ENCODE measurements around the gene NUDT1.

DNA sequence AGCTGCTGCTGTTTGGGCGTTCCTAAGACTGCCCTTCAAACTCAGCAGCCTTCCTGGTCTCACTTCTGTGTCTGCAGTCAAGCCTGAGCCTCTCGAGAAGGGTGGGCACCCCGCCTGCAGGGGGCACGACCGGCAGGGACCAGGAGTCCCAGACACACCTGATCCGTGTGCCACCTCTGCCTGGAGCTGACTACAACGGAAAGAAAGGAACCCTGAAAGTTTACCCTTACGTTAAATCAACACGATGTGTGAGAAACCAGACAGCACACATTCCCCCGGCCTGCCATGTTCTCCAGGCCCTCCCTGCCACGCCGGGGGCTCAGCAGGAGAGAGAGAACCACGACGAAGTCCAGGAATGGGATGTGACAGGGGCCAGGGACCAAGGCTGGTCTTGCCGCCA lies 14.3 kb upstream of the NUDT1 start:
- no peak for TF ChIP-seq ELF4 (IDR thresholded peaks at IDR 0.05)
- TF ChIP-seq TARDBP (IDR thresholded peaks at IDR 0.05) = no peak
- no peak for TF ChIP-seq BHLHE40 (IDR thresholded peaks at IDR 0.05; ENCODE audit: borderline replicate concordance)
- TF ChIP-seq LEF1 (IDR thresholded peaks at IDR 0.05; ENCODE audit: borderline replicate concordance) = no peak
- TF ChIP-seq SUZ12 (IDR thresholded peaks at IDR 0.05) = no peak
- no peak for TF ChIP-seq ZNF384 (IDR thresholded peaks at IDR 0.05)
- TF ChIP-seq, protein P1, sequence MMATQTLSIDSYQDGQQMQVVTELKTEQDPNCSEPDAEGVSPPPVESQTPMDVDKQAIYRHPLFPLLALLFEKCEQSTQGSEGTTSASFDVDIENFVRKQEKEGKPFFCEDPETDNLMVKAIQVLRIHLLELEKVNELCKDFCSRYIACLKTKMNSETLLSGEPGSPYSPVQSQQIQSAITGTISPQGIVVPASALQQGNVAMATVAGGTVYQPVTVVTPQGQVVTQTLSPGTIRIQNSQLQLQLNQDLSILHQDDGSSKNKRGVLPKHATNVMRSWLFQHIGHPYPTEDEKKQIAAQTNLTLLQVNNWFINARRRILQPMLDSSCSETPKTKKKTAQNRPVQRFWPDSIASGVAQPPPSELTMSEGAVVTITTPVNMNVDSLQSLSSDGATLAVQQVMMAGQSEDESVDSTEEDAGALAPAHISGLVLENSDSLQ (IDR thresholded peaks at IDR 0.05) = no peak
- no peak for TF ChIP-seq FOXK2 (IDR thresholded peaks at IDR 0.05)
- TF ChIP-seq SP1 (IDR thresholded peaks at IDR 0.05) = no peak
- TF ChIP-seq FOXM1 (IDR thresholded peaks at IDR 0.05; ENCODE audit: borderline replicate concordance) = no peak
- TF ChIP-seq FOXA1 (IDR thresholded peaks at IDR 0.05) = no peak
- no peak for TF ChIP-seq CTBP1 (IDR thresholded peaks at IDR 0.05; ENCODE audit: borderline replicate concordance)

All from HEK293T (cell line).